ENCODE data around the gene PAX3.

The PAX3 gene

DNA sequence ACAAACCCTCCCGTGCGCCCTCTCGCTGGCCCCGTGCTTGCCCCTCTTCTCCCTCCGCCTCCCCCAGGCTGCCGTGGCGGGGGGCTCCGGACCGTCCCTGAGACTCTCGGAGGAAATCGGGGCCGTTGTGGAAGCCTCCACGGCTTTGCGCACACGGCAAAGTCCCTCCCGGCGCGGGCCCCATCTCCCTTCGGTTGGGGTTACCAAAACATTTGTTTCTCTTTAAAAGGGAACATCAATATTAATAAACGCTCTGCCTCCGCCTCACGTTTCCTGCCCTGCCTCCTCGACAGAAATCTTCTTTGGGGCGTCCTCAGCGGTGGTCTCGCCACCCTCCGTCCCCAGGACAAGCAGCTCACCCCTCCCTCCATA, 3.8 kb downstream of the PAX3 start:
- H3K27ac ChIP-seq (replicated peaks; ENCODE audit: low read length): no peak overlapping the region
- H3K27me3 ChIP-seq (ENCODE audit: control insufficient read depth in 3 of 3, insufficient read depth in 3 of 3, low read depth in 1 of 3, low read length in 3 of 3): peaks cover 62 to 97% (median 87%) of the 10 kb centered on the region in 3 experiments
- H2AK5ac ChIP-seq (ENCODE audit: low read depth, low read length): peak overlapping the region; percentile 57
- no peak overlapping the region for H3K4me2 ChIP-seq (ENCODE audit: insufficient read depth, low read length, poor library complexity, severe bottlenecking)
- H3K23ac ChIP-seq (ENCODE audit: low read depth, low read length, poor library complexity): peak overlapping the region; percentile 52
- no peak overlapping the region for H3K9ac ChIP-seq (ENCODE audit: low read depth, low read length, poor library complexity)
- no peaks in the 10 kb centered on the region for H3K36me3 ChIP-seq (replicated peaks in 1 of 2; ENCODE audit: control insufficient read depth in 2 of 2, insufficient read depth in 2 of 2, low read length in 2 of 2)
- H3K4ac ChIP-seq (ENCODE audit: low read length): no peak overlapping the region
- H2BK12ac ChIP-seq (ENCODE audit: low read length): no peak overlapping the region
- peak overlapping the region; percentile 44 for H3K14ac ChIP-seq (ENCODE audit: low read length)
- H2BK120ac ChIP-seq (ENCODE audit: low read depth, low read length): no peak overlapping the region
- H3K4me3 ChIP-seq (ENCODE audit: low read length in 2 of 2): no peak overlapping the region
- H3K9me3 ChIP-seq (replicated peaks in 1 of 2; ENCODE audit: control insufficient read depth in 2 of 2, insufficient read depth in 1 of 2, low read depth in 1 of 2, low read length in 2 of 2): peaks cover 2 to 6% of the 10 kb centered on the region in 2 donors
- H3K79me1 ChIP-seq (ENCODE audit: low read depth, low read length): no peaks in the 10 kb centered on the region
- no peak for DNase-seq (ENCODE audit: low spot score)
- peaks cover 8 to 11% of the 10 kb centered on the region in 2 donors for H3K4me1 ChIP-seq (ENCODE audit: control insufficient read depth in 2 of 2, insufficient read depth in 1 of 2, low read depth in 1 of 2, low read length in 2 of 2)
- peak overlapping the region; percentile 31 for H3K18ac ChIP-seq (ENCODE audit: low read length)
- peak overlapping the region; percentile 7 for H2BK5ac ChIP-seq (ENCODE audit: low read length)
- H4K8ac ChIP-seq (ENCODE audit: low read depth, low read length): no peak overlapping the region
- H2AFZ ChIP-seq (ENCODE audit: low read length): no peak overlapping the region
- WGBS, 2 donors (ENCODE audit: extremely low coverage in 2 of 2, insufficient read length in 2 of 2, insufficient replicate concordance in 1 of 2): no CpG with 5 or more reads among the region's 27 CpGs
- H2BK15ac ChIP-seq (ENCODE audit: low read length): no peak overlapping the region
- H4K91ac ChIP-seq (ENCODE audit: low read depth, low read length, poor library complexity): no peak overlapping the region

DNA sequence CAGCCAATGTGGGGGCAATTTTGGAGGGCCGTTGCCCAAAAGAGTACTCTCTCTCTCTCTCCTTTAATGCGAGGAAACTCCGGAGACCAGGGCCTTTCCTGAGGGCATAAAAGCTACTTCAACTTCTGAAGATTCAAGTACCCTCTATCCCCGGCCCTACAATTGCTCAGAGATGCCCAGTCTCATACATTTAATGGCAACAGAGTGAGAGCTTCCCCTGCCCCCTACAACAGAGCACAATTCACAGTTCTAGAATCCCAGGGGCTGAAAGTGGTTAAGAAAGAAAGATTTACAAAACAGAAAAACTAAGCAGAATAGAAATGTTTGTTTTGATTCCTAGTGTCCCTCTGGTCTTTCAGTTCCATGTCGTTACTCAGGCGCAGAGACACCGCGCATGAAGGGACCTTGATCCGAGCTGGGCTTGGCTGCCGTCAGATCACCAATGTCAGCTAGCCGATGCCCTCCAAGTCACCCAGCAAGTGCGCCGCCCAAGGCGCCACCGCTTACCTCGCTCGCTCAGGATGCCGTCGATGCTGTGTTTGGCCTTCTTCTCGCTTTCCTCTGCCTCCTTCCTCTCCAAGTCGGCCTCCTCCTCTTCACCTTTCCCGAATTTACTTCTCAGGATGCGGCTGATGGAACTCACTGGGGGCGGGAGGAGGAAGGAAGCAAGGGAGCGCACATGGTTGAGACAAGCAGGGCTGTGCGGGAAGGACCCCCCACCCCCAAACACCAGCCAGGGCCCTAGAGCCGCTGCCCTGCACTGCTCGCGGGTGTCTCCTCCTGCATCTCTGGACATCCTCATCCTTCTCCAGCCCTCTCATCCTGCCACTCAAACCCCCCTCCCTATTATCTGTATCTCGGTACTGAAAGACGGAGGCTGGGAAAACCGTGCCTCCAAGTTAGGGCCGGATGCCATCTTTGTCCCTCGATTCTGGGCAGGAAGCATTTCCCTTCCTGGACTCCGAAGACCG, 4.9 kb downstream of the PAX3 start:
- no peak for DNase-seq (ENCODE audit: low spot score)
- Histone ChIP-seq H3K9ac (ENCODE audit: low read depth, low read length, poor library complexity) (no peak overlapping the region), H4K91ac (ENCODE audit: low read depth, low read length, poor library complexity) (no peak overlapping the region), H2AFZ (ENCODE audit: low read length) (no peak overlapping the region), H3K4ac (ENCODE audit: low read length) (no peak overlapping the region), H3K27ac (replicated peaks; ENCODE audit: low read length) (no peak overlapping the region), H3K27me3 (ENCODE audit: control insufficient read depth in 3 of 3, insufficient read depth in 3 of 3, low read depth in 1 of 3, low read length in 3 of 3) (peaks cover 55 to 97% (median 87%) of the 10 kb centered on the region in 3 experiments), H2AK5ac (ENCODE audit: low read depth, low read length) (peak overlapping the region; percentile 39), H3K23ac (ENCODE audit: low read depth, low read length, poor library complexity) (no peak overlapping the region), H4K8ac (ENCODE audit: low read depth, low read length) (no peak overlapping the region), H2BK5ac (ENCODE audit: low read length) (no peak overlapping the region), H3K4me2 (ENCODE audit: insufficient read depth, low read length, poor library complexity, severe bottlenecking) (no peak overlapping the region), H3K4me3 (ENCODE audit: low read length in 2 of 2) (peak overlapping the region in 1 of 2 donors; percentile 57), H3K14ac (ENCODE audit: low read length) (no peak overlapping the region), H3K9me3 (replicated peaks in 1 of 2; ENCODE audit: control insufficient read depth in 2 of 2, insufficient read depth in 1 of 2, low read depth in 1 of 2, low read length in 2 of 2) (peaks cover 2 to 6% of the 10 kb centered on the region in 2 donors), H3K79me1 (ENCODE audit: low read depth, low read length) (no peaks in the 10 kb centered on the region), H2BK15ac (ENCODE audit: low read length) (no peak overlapping the region), H2BK12ac (ENCODE audit: low read length) (no peak overlapping the region), H2BK120ac (ENCODE audit: low read depth, low read length) (no peak overlapping the region), H3K36me3 (replicated peaks in 1 of 2; ENCODE audit: control insufficient read depth in 2 of 2, insufficient read depth in 2 of 2, low read length in 2 of 2) (no peaks in the 10 kb centered on the region), H3K18ac (ENCODE audit: low read length) (peak overlapping the region; percentile 1), H3K4me1 (ENCODE audit: control insufficient read depth in 2 of 2, insufficient read depth in 1 of 2, low read depth in 1 of 2, low read length in 2 of 2) (peaks cover 8 to 11% of the 10 kb centered on the region in 2 donors)
- WGBS, 2 donors (ENCODE audit: extremely low coverage in 2 of 2, insufficient read length in 2 of 2, insufficient replicate concordance in 1 of 2): no CpG with 5 or more reads among the region's 36 CpGs

DNA sequence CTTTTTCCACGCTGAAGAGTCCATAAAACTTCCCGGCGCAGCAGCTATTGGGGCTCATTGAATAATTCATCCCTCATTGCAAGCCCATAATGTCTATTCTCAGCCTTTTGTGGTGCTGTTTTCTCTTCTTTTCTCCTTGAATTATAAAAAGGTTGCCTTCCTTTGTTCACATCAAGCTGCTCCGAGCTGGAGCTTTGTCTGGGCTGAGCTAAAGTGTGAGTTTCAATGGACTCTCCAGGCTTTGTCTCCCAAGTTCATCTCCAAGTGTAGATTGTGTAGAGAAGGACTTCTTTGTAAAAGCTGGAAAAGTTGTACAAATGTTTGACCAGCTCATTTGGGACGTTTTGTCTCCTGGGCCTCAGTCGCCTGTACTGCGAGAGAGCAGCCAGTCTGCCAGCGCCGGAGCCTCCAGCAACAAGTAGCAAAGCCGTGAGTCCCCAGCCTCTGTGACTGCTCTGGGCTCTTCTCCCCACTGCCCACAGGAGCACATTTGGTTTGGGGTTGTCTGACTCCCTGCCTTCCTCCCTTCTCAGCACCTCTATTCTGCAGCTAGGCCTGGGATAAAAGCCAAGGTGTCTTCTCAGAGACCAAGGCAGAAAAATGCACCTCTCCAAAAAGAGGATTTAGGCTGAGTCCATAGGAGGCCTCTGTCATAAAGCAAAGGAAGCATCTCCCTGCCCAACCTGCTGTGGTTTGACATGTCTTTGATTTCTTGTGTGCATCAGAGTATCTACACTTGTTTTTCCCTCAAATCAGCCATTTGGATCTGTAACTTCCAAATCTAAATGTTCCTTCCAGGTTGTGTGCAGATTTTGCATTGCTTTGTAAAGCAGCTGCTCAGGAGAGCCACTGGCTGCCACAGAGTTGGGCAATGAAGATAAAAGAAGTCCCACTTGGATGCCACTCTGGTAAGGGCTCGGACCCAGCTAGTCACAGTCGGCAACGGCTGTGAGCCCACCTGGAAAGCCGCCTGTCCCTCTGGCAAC, 6.4 kb downstream of the PAX3 start:
- H3K27me3 ChIP-seq (ENCODE audit: control insufficient read depth in 3 of 3, insufficient read depth in 3 of 3, low read depth in 1 of 3, low read length in 3 of 3): peaks cover 41 to 97% (median 81%) of the 10 kb centered on the region in 3 experiments
- no peaks in the 10 kb centered on the region for H3K79me1 ChIP-seq (ENCODE audit: low read depth, low read length)
- H3K14ac ChIP-seq (ENCODE audit: low read length): no peak overlapping the region
- H3K4me3 ChIP-seq (ENCODE audit: low read length in 2 of 2): no peak overlapping the region
- no peak overlapping the region for H3K9ac ChIP-seq (ENCODE audit: low read depth, low read length, poor library complexity)
- H3K4me2 ChIP-seq (ENCODE audit: insufficient read depth, low read length, poor library complexity, severe bottlenecking): no peak overlapping the region
- H3K4ac ChIP-seq (ENCODE audit: low read length): no peak overlapping the region
- no CpG with 5 or more reads among the region's 14 CpGs for WGBS, 2 donors (ENCODE audit: extremely low coverage in 2 of 2, insufficient read length in 2 of 2, insufficient replicate concordance in 1 of 2)
- H3K18ac ChIP-seq (ENCODE audit: low read length): no peak overlapping the region
- H3K9me3 ChIP-seq (replicated peaks in 1 of 2; ENCODE audit: control insufficient read depth in 2 of 2, insufficient read depth in 1 of 2, low read depth in 1 of 2, low read length in 2 of 2): peaks cover 2 to 6% of the 10 kb centered on the region in 2 donors
- H4K8ac ChIP-seq (ENCODE audit: low read depth, low read length): no peak overlapping the region
- no peak overlapping the region for H2BK12ac ChIP-seq (ENCODE audit: low read length)
- no peak overlapping the region for H3K27ac ChIP-seq (replicated peaks; ENCODE audit: low read length)
- no peak overlapping the region for H2BK120ac ChIP-seq (ENCODE audit: low read depth, low read length)
- H4K91ac ChIP-seq (ENCODE audit: low read depth, low read length, poor library complexity): no peak overlapping the region
- H2BK15ac ChIP-seq (ENCODE audit: low read length): no peak overlapping the region
- H3K36me3 ChIP-seq (replicated peaks in 1 of 2; ENCODE audit: control insufficient read depth in 2 of 2, insufficient read depth in 2 of 2, low read length in 2 of 2): no peaks in the 10 kb centered on the region
- H2BK5ac ChIP-seq (ENCODE audit: low read length): no peak overlapping the region
- no peak for DNase-seq (ENCODE audit: low spot score)
- peaks cover 8 to 11% of the 10 kb centered on the region in 2 donors for H3K4me1 ChIP-seq (ENCODE audit: control insufficient read depth in 2 of 2, insufficient read depth in 1 of 2, low read depth in 1 of 2, low read length in 2 of 2)
- H2AK5ac ChIP-seq (ENCODE audit: low read depth, low read length): peak overlapping the region; percentile 32
- H3K23ac ChIP-seq (ENCODE audit: low read depth, low read length, poor library complexity): no peak overlapping the region
- H2AFZ ChIP-seq (ENCODE audit: low read length): no peak overlapping the region
